Astrocyte of the spinal cord (primary cell): Measurements from ENCODE around the gene GPRC5D.

Source experiments
- DNase-seq: peaks from one replicate; pipeline ENCODE4 v3.0.0; 2011; ENCODE audit warnings: low read depth, low spot score
- H3K4me3 ChIP-seq: 2 replicates; pipeline ENCODE4 v1.5.1; 2011; ENCODE audit warnings: low read depth, mild to moderate bottlenecking, low read length, moderate library complexity
- CTCF ChIP-seq: IDR thresholded peaks from 2 replicates; pipeline ENCODE4 v1.5.1; 2012; ENCODE audit warnings: low read depth, mild to moderate bottlenecking, low read length, inconsistent platforms
- in situ Hi-C: cut with HindIII; loops from 2 replicates; pipeline ENCODE4 v1.10.0; 2017; ENCODE audit warnings: low sequenced_read_pairs

The GPRC5D gene

GRCh38 chr12:12925388-12925787 is 26.6 kb downstream of the GPRC5D start:
- TF ChIP-seq CTCF, result no peak
- no peak overlapping the region for H3K4me3 ChIP-seq
- in situ Hi-C loops, result no loop called here
- no peak for DNase-seq

- H3K4me3 ChIP-seq, result no peak overlapping the region
- DNase-seq, result no peak
- in situ Hi-C loops, result no loop called here
- TF ChIP-seq CTCF, result no peak
Measured at GRCh38 chr12:12924169-12924568, 27.8 kb downstream of the GPRC5D start.

- TF ChIP-seq CTCF, result no peak
- in situ Hi-C loops, result no loop called here
- DNase-seq, result no peak
- H3K4me3 ChIP-seq, result no peak overlapping the region
Measured at GRCh38 chr12:12922978-12923377, 29.0 kb downstream of the GPRC5D start.

- no peak overlapping the region for H3K4me3 ChIP-seq
- no peak for TF ChIP-seq CTCF
- in situ Hi-C loops, result no loop called here
- DNase-seq, result no peak
Measured at GRCh38 chr12:12922191-12922616, 29.8 kb downstream of the GPRC5D start.

- in situ Hi-C loops, result no loop called here
- TF ChIP-seq CTCF, result no peak
- DNase-seq, result no peak
- no peak overlapping the region for H3K4me3 ChIP-seq
Measured at GRCh38 chr12:12919666-12920435, 32.1 kb downstream of the GPRC5D start.

- in situ Hi-C loops, result no loop called here
- no peak overlapping the region for H3K4me3 ChIP-seq
- no peak for DNase-seq
- TF ChIP-seq CTCF, result no peak
Measured at GRCh38 chr12:12918781-12919389, 33.1 kb downstream of the GPRC5D start.
